ENCODE data around the gene DNAJC17. TPM values are rescaled to one million over a fixed set of nuclear protein-coding genes. Genes with fewer than 3 reads are reported as not detected.
A peak's percentile ranks its signal among the peaks of the same experiment; 100 is the strongest.

Gene DNAJC17
- total RNA-seq, 2 experiments from 2014 or later, result 24.2 to 39.9 TPM

GRCh38 chr15:40764629-40765103 lies 42.6 kb downstream of the DNAJC17 start:
- peaks cover 62% of the 10 kb centered on the region for H3K4me1 ChIP-seq (ENCODE audit: insufficient read depth, low read length, poor library complexity, severe bottlenecking)
- H3K79me2 ChIP-seq (ENCODE audit: insufficient read depth, low read depth, low read length), result peaks cover 4% of the 10 kb centered on the region; the same call in 1 of the 2 replicates
- peak; percentile 25 for DNase-seq (ENCODE audit: low spot score)
- no peaks in the 10 kb centered on the region for H3K9me3 ChIP-seq (ENCODE audit: low read length)
- POLR2A ChIA-PET, result interaction anchor here (0.6 to 2.4 kb wide), 8 partner anchors 8 to 325 kb away, joined by 3 to 8 read pairs (median 4); partner anchors contain the start of gene CCDC32
- peak overlapping the region; percentile 79 for H3K27ac ChIP-seq (ENCODE audit: low read depth, low read length, poor library complexity, severe bottlenecking)
- intact Hi-C loops (cut with micrococcal nuclease; ENCODE audit: unreplicated experiment), result loop anchor here (1.0 to 5.0 kb wide), 3 partner anchors 9 to 172 kb away; partner anchors contain the start of genes KNL1, RMDN3 and VPS18
- BruUV-seq (replicated peaks), result TSS peak; percentile 65
- peaks cover 31% of the 10 kb centered on the region; the same call in 1 of the 2 replicates for H3K36me3 ChIP-seq (ENCODE audit: insufficient read depth, low read length)
- peak overlapping the region; percentile 95 for H3K4me2 ChIP-seq (ENCODE audit: low read length)
- CTCF ChIA-PET (ENCODE audit: unreplicated experiment), result interaction anchor here (1.2 kb wide), 1 partner anchor 18 kb away, joined by 5 read pairs; no protein-coding TSS in a partner anchor
- TF ChIP-seq EZH2phosphoT487 (IDR thresholded peaks at IDR 0.05; ENCODE audit: borderline replicate concordance, low read depth, low read length), result no peak
- no peak for TF ChIP-seq CTCF (conservative IDR thresholded peaks at IDR 0.05; ENCODE audit: low read length)
- H3K4me3 ChIP-seq (ENCODE audit: low read depth, low read length, poor library complexity, severe bottlenecking), result peak overlapping the region; percentile 79
- no peaks in the 10 kb centered on the region for H3K9me2 ChIP-seq (ENCODE audit: insufficient read depth, low read length)
- peak overlapping the region; percentile 80; the same call in 1 of the 2 replicates for H2AFZ ChIP-seq (ENCODE audit: low read length)
- H4K20me1 ChIP-seq (ENCODE audit: insufficient read depth, low read length), result no peaks in the 10 kb centered on the region

- no TSS peak for BruUV-seq (replicated peaks)
- TF ChIP-seq CTCF (conservative IDR thresholded peaks at IDR 0.05; ENCODE audit: low read length) (peak; percentile 53), EZH2phosphoT487 (IDR thresholded peaks at IDR 0.05; ENCODE audit: borderline replicate concordance, low read depth, low read length) (no peak)
- DNase-seq (ENCODE audit: low spot score), result peak; percentile 82
- H4K20me1 ChIP-seq (ENCODE audit: insufficient read depth, low read length), result no peaks in the 10 kb centered on the region
- H3K36me3 ChIP-seq (ENCODE audit: insufficient read depth, low read length), result peaks cover 31% of the 10 kb centered on the region; the same call in 1 of the 2 replicates
- POLR2A ChIA-PET, result interaction anchor here (0.6 to 2.4 kb wide), 5 partner anchors 7 to 212 kb away, joined by 3 to 8 read pairs (median 3); partner anchors contain the start of gene CCDC32
- CTCF ChIA-PET (ENCODE audit: unreplicated experiment), result interaction anchor here (1.1 kb wide), 1 partner anchor 13 kb away, joined by 3 read pairs; no protein-coding TSS in a partner anchor
- intact Hi-C loops (cut with micrococcal nuclease; ENCODE audit: unreplicated experiment), result loop anchor here (1.0 kb wide), 1 partner anchor 9 kb away; the partner anchor contains the start of gene RMDN3
- H3K27ac ChIP-seq (ENCODE audit: low read depth, low read length, poor library complexity, severe bottlenecking), result peak within 1 kb of the TSS; percentile 79
- peaks cover 4% of the 10 kb centered on the region; the same call in 1 of the 2 replicates for H3K79me2 ChIP-seq (ENCODE audit: insufficient read depth, low read depth, low read length)
- peaks cover 57% of the 10 kb centered on the region for H3K4me1 ChIP-seq (ENCODE audit: insufficient read depth, low read length, poor library complexity, severe bottlenecking)
- no peaks in the 10 kb centered on the region for H3K9me3 ChIP-seq (ENCODE audit: low read length)
- H3K4me2 ChIP-seq (ENCODE audit: low read length), result peak within 1 kb of the TSS; percentile 95
- no peaks in the 10 kb centered on the region for H3K9me2 ChIP-seq (ENCODE audit: insufficient read depth, low read length)
- peak within 1 kb of the TSS; percentile 79 for H3K4me3 ChIP-seq (ENCODE audit: low read depth, low read length, poor library complexity, severe bottlenecking)
- peak within 1 kb of the TSS; percentile 80 for H2AFZ ChIP-seq (ENCODE audit: low read length)
These were observed 43.3 kb downstream of the DNAJC17 start, which contains the start of gene GCHFR for GRCh38 chr15:40763801-40764628. TSS of gene GCHFR (plus strand) at chr15:40764068. CDS start at chr15:40764181, 113 bp downstream.

All from OCI-LY7 (cell line).